Testis (tissue), 3 donors: ENCODE measurements around the gene MACROD2. TPM values are rescaled to one million over a fixed set of nuclear protein-coding genes. Genes with fewer than 3 reads are reported as not detected.

Experiments
- DNase-seq: peaks from one replicate; pipeline ENCODE4 v3.0.0-alpha.2; 2019
- H3K27ac ChIP-seq, 2 donors: fragments of 200-600 bp; sonication (generic); one replicate each; pipeline ENCODE4 v1.5.1; 2019
- H3K27me3 ChIP-seq: fragments of 200-600 bp; sonication (generic); one replicate; pipeline ENCODE4 v1.5.1; 2019
- H3K36me3 ChIP-seq: fragments of 200-600 bp; sonication (generic); one replicate; pipeline ENCODE4 v1.5.1; 2017; ENCODE audit warnings: low read depth; ENCODE audit errors: missing control alignments
- H3K4me1 ChIP-seq: fragments of 200-600 bp; sonication (generic); one replicate; pipeline ENCODE4 v1.5.1; 2019
- H3K4me3 ChIP-seq, 2 donors: fragments of 200-600 bp; sonication (generic); one replicate each; pipeline ENCODE4 v1.5.1; 2017 to 2019
- H3K9me3 ChIP-seq: fragments of 200-600 bp; sonication (generic); one replicate; pipeline ENCODE4 v1.5.1; 2017
- POLR2A ChIP-seq: fragments of 450-650 bp; IDR thresholded peaks from one replicate; pipeline ENCODE4 v1.6.1; 2017; ENCODE audit warnings: antibody characterized with exemption, mild to moderate bottlenecking, moderate library complexity
- WGBS, 2 donors: methylation state at CpG; one replicate each; pipeline ENCODE4 v1.1.5; 2018; 5-methylcytosine and 5-hydroxymethylcytosine counted together
- intact Hi-C: fragments of 100-400 bp; cut with DNase I; formaldehyde crosslinking; loops from one replicate; pipeline ENCODE4 v1.15.1; 2023; ENCODE audit warnings: low total_unique reads
- polyA plus RNA-seq: library from polyadenylated mRNA; stranded (reverse); fragments of 350-450 nt; fragmentation: Illumina TruSeq; extraction: RNeasy Lipid Tissue Mini Kit (QIAGEN cat#74804); gene quantifications from one replicate; pipeline ENCODE4 v1.2.3, GENCODE V29; 2014; ENCODE audit warnings: low read depth, low replicate concordance; ENCODE audit not compliant: insufficient read depth
- total RNA-seq, 2 donors: library from RNA; depleted of rRNA; stranded (reverse); fragments of >200 nt; gene quantifications; one replicate each; pipeline ENCODE4 v1.2.3, GENCODE V29; 2016
- TF ChIP-seq, protein P1 (sequence below), 3 experiments: fragments of 450-650 bp in 2 of 3; fragments of 200-600 bp in 1 of 3; sonication (generic) in 1 of 3; IDR thresholded peaks; one replicate each; pipeline ENCODE4 v1.5.1; 2016 to 2019; ENCODE audit warnings: antibody characterized with exemption in 3 of 3, mild to moderate bottlenecking in 2 of 3, moderate library complexity in 1 of 3

MACROD2 gene
- total and polyA plus RNA-seq, 3 donors from 2014 or later = 12.6 to 20.6 (median 16.8) TPM

DNA sequence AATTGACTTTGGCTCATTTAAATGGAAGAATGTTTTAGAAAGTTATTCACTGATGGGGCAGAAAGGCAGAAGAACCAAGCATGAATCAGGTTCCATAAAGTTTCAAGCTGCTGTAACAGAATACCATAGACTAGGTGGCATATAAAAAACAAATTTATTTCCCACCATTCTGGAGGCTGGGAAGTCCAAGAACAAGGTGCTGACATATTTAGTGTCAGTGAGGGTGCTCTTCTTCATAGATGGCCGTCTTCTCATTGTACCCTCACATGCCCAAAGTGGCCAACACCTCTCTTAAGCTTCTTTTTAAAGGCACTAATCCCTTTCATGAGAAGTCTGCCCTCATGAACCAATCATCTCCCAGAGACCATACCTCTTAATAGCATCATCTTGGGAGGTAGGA lies 902.3 kb downstream of the MACROD2 start:
- H3K4me1 ChIP-seq = no peaks in the 10 kb centered on the region
- no peaks in the 10 kb centered on the region for H3K27me3 ChIP-seq
- intact Hi-C loops = no loop called here
- no peaks in the 10 kb centered on the region for H3K36me3 ChIP-seq
- WGBS, 2 donors = 79 to 90% methylated on average over 1 of the region's 1 CpG
- H3K27ac ChIP-seq = no peak overlapping the region
- TF ChIP-seq, protein P1, sequence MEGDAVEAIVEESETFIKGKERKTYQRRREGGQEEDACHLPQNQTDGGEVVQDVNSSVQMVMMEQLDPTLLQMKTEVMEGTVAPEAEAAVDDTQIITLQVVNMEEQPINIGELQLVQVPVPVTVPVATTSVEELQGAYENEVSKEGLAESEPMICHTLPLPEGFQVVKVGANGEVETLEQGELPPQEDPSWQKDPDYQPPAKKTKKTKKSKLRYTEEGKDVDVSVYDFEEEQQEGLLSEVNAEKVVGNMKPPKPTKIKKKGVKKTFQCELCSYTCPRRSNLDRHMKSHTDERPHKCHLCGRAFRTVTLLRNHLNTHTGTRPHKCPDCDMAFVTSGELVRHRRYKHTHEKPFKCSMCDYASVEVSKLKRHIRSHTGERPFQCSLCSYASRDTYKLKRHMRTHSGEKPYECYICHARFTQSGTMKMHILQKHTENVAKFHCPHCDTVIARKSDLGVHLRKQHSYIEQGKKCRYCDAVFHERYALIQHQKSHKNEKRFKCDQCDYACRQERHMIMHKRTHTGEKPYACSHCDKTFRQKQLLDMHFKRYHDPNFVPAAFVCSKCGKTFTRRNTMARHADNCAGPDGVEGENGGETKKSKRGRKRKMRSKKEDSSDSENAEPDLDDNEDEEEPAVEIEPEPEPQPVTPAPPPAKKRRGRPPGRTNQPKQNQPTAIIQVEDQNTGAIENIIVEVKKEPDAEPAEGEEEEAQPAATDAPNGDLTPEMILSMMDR (IDR thresholded peaks at IDR 0.05) = no peak
- TF ChIP-seq POLR2A = no peak
- DNase-seq = no peak
- no peaks in the 10 kb centered on the region for H3K9me3 ChIP-seq
- H3K4me3 ChIP-seq = no peak overlapping the region

DNA sequence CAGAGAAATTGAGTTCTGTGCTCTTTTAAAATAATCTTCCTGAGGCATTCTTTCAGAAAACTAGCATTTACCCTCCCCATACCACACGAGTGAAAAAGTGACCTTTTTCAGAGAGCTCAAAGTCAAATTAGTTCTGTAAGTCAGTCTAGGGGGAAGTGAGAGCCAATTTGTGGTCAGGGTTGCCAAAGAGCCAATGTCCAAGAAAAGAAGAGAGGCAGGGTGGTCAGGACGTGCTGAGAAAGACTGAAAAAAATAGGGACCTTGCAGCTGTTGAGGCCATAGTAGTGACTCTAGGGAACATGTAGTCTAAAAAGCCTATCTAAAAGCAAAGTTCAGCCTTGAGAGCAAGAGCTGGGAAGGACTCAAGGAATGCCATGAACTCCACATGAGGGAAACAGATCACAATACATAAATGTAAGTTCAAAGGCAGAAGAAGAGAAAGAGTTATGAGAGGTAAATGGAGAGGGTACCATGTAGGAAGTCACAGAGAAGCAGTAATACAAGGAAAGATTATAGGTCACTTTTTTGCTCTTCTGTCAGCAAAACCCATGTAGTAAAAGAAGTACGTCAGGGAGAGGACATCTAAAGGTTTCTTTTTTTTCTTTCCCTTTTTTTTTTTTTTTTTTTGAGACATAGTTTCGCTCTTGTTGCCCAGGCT lies 907.2 kb downstream of the MACROD2 start:
- TF ChIP-seq, protein P1 (IDR thresholded peaks at IDR 0.05) = no peak
- no peak for TF ChIP-seq POLR2A
- intact Hi-C loops = no loop called here
- Histone ChIP-seq H3K4me3 (no peak overlapping the region), H3K4me1 (no peaks in the 10 kb centered on the region), H3K27ac (no peak overlapping the region), H3K36me3 (no peaks in the 10 kb centered on the region), H3K27me3 (no peaks in the 10 kb centered on the region), H3K9me3 (no peaks in the 10 kb centered on the region)
- 55 to 68% methylated on average over 4 of the region's 4 CpGs for WGBS, 2 donors
- DNase-seq = no peak

DNA sequence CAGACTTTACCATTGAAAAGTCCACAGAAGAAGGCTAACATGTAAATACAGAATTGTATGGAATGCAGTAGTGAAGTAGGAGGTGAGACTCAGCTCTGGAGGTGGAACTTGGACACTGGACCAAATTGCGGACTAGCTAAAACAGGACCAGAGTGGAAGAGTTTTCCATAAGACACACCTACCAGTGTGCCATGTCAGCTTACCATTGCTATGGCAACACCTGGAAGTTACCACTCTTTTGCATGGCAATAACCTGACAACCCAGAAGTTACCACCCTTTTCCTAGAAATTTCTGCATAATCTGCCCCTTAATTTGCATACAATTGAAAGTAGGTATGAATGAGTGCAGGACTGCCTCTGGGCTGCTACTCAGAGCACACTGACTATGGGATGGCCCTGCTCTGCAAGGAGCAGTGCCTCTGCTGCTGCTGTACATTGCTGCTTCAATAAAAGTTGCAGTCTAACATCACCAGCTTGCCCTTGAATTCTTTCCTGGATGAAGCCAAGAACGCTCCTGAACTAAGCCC lies 911.7 kb downstream of the MACROD2 start:
- WGBS, 2 donors = 89 to 90% methylated on average over 2 of the region's 2 CpGs
- H3K9me3 ChIP-seq = no peaks in the 10 kb centered on the region
- no peak overlapping the region for H3K27ac ChIP-seq
- intact Hi-C loops = no loop called here
- H3K36me3 ChIP-seq = no peaks in the 10 kb centered on the region
- no peaks in the 10 kb centered on the region for H3K4me1 ChIP-seq
- no peak overlapping the region for H3K4me3 ChIP-seq
- no peak for DNase-seq
- TF ChIP-seq POLR2A = no peak
- TF ChIP-seq, protein P1 (IDR thresholded peaks at IDR 0.05) = no peak
- no peaks in the 10 kb centered on the region for H3K27me3 ChIP-seq

DNA sequence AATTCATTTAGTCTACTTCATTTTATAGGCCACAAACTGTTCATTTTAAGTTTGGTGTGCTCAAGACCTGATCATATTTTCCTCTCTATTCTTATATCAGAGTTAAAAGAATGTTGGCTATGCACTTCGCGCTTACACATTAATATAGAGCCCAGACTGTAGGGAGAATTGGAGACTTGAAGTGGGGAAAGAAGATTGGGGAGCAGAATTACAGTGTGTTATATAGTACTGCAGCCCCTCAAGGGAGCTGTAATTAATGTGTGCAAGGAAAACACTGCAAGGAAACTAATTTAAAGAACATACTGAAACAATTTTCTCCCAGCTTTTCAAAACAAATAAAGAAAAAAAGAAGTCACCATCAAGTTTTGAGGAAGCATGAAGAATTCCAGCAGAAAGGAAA lies 914.8 kb downstream of the MACROD2 start:
- no peaks in the 10 kb centered on the region for H3K9me3 ChIP-seq
- 66 to 89% methylated on average over 2 of the region's 2 CpGs for WGBS, 2 donors
- no peak for TF ChIP-seq POLR2A
- TF ChIP-seq, protein P1 (IDR thresholded peaks at IDR 0.05) = no peak
- no peaks in the 10 kb centered on the region for H3K36me3 ChIP-seq
- no peak for DNase-seq
- no peaks in the 10 kb centered on the region for H3K27me3 ChIP-seq
- intact Hi-C loops = no loop called here
- H3K4me3 ChIP-seq = no peak overlapping the region
- H3K4me1 ChIP-seq = no peaks in the 10 kb centered on the region
- H3K27ac ChIP-seq = no peak overlapping the region
